CMK (cell line): ENCODE results near the gene SURF4.
"Not testable (repeated sequence)": the region's sequence is repeated elsewhere in the genome, so short reads cannot be mapped to it uniquely, and the experiment has no call there.

Experiments
- DNase-seq: peaks from one replicate; pipeline ENCODE4 v3.0.0-alpha.2; 2010; ENCODE audit warnings: low read depth

Gene SURF4

DNA sequence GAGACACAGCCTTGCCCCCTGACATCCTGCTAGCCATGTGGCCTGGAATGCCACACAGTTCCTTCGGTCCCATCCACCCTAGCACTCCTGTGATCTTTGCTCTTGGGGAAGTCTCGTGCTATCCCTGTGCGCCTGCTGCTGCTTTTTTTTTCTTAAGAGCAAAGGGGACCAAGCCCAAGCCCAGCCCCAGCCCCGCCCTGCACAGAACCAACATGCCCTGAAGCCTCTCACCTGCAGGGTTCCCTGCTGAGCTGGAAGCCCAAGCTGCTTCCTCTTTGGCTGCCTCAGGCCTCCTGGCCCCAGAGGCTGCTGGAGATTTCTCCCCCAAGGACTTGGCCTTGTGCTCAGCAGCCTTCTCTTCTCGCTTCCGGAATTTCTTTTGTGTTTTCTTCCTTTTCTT, 41.7 kb downstream of the SURF4 start:
- no peak for DNase-seq

- no peak for DNase-seq
Observed at GRCh38 chr9:133333566-133333965, 42.3 kb downstream of the SURF4 start.

DNA sequence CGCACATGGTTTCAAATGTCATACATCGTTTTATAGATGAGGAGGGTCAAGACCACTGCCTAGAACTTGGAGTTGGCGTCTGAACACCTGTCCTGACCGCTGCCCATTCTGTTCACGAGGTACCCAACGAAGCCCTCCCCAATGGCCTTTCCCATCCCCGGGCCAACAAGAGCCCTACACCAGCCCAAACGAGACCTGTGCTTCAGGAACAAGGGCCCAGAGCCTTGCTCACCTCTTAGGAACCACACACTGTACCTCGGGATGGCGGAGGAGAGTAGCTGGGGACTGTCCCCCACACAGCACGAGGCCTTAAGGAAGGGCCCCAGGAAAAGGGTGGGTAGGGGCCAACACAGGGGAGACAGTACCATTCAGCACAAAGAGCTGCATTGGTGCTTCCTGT, 42.8 kb downstream of the SURF4 start:
- DNase-seq, result no peak

- no peak for DNase-seq
Observed at GRCh38 chr9:133332381-133332730, 43.5 kb downstream of the SURF4 start.

DNA sequence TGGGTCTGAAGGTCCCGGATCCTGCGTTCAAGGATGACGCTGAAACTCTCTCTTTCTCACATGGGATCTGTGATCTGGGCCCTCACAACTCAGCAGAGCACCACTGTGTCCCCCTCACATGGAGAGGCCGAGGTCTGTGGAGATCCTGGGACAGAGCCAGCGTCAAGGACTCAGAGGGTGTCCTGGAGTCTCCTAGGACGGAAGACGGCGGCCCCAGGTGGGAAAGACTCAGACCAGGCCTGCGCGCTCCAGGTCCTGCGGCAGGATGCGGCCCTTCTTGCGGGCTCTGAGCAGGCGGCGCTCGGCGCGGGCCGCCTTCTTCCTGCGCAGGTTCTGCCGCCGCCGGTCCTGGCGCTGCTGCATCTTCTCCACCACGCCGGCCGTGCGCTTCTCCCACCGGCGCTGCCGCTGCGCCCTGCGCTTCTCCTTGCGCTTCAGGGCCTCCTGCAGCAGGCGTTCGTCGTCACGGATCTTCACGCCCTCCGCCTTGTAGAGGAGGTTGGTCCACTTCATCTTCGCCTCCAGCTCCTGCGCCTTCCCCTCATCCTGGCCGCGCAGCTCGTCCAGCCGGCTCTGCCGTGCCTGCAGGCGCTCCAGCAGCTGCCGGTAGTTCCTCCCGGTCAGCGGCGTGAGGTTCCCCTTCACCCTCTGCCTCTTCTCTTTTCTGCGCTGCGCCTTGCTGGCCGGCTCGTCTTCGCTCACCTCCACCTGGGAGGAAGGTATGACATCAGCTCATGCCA, 44.0 kb downstream of the SURF4 start:
- no peak for DNase-seq

DNA sequence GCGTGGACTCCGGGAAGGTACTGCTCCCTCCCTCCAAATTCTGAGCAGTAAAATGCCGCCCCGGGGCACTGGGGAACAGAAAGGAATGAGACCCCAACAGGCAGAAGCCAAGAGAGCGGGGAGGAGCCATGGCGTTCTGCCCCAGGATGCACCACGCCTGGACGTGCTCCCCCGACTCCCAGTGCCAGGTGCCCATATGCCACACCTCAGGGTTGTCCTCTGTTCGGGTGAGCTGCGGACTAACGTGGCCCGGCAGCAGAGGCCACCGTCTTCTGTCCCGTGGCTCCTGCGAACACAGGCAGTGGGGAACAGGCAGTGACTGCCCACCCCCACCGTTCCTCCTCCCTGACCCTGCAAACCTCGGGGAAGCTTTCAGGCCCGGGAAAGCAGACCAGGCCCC, 44.6 kb downstream of the SURF4 start:
- no peak for DNase-seq

GRCh38 chr9:133329306-133330156, 46.3 kb downstream of the SURF4 start:
- DNase-seq, result not testable (repeated sequence)

GRCh38 chr9:133327834-133328484, 47.9 kb downstream of the SURF4 start:
- DNase-seq, result no peak

- DNase-seq, result not testable (repeated sequence)
Observed at GRCh38 chr9:133327021-133327420, 48.8 kb downstream of the SURF4 start.

DNA sequence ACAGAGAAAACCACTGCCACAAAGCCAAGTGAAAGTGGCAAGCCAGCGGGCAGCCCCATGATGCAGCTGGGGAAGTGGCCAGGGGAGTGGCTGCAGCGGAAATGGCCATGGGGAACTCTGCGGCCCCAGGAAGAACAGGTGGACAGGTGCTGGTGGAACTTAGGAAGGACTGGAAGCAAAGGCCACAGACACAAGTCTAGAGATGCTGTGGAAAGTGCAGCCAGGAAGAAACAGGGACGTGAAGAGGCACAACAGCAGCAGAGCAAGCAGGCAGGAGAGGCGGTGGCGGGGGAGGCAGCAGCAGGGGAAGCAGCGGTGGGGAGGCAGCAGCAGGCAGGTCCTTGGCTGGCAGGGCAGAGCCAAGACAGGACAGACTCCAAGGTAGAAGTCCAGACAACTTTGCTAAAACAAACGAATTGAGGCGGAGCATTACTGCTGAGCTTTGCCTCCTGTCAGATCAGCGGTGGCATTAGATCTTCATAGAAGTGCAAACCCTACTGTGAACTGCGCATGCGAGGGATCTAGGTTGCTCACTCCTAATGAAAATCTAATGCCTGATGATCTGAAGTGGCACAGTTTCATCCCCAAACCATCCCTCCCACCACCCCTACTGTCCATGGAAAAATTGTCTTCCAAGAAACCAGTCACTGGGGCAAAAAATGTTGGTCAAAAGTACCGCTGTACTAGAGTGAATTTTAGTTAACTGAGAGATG, 51.7 kb downstream of the SURF4 start:
- DNase-seq, result no peak

- DNase-seq, result no peak
Observed at GRCh38 chr9:133323211-133323610, 52.6 kb downstream of the SURF4 start.

DNA sequence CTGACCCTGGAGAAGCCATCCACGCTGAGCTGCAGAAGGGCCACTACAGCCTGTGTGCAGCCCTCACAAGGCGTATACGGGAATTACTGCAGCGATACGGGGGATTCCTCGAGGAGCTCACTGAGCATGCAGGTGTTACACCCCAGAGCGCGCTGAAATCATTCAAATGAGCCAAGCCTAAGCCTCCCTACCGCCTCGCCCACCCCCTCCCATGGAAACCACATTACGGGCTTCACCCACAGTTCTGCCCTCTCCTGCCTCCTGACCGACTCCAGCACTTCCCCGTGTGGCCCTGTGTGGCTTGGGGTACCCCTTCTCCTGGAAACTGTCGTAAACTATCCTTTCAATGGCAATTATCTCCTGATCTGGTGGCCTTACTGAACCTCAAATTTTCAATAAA, 53.2 kb downstream of the SURF4 start:
- DNase-seq, result no peak

DNA sequence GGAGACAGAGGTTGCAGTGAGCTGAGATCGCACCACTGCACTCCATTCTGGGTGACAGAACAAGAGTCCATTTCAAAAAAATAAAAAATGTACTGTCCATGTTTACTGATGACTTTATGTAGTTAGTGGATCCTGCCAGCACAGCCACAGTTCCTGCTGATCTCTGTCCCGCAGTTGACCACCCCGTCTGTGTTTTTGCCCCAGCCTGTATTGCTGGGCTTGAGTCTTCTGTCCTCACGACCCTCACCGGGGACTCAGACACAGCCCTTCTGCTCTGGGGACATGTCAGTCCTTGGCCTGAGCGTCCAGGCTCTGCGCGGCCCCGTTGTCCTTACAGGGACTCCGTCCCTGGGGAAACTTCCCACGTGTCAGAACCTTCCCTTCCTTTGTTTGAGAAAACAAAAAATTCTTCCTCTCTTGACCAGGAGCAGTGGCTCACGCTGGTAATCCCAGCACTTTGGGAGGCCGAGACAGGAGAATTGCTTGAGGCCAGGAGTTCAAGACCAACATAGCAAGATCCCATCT, 54.4 kb downstream of the SURF4 start:
- no peak for DNase-seq

DNA sequence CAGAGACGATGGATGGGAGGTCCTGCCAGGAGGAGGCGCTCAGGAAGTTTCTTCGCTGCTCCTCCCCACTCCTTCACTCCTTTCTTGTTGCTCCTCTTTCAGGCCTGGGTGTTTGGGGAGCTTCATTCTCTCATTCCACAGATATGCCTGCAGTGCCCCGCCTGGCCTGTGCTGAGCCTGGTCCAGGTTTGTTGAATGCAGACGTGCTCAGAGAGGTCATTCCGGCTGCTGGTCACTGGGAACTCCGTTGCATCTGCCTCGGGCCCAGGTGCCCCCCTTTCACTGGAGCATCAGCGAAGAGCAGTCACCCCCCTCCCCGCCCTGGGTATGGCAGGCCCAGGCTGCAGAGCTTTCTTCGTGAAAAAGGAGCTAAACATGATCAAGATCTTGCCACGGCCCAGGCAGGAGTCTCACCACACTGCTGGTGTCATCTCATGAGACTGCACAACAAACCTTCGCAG, 55.4 kb downstream of the SURF4 start:
- DNase-seq, result no peak

DNA sequence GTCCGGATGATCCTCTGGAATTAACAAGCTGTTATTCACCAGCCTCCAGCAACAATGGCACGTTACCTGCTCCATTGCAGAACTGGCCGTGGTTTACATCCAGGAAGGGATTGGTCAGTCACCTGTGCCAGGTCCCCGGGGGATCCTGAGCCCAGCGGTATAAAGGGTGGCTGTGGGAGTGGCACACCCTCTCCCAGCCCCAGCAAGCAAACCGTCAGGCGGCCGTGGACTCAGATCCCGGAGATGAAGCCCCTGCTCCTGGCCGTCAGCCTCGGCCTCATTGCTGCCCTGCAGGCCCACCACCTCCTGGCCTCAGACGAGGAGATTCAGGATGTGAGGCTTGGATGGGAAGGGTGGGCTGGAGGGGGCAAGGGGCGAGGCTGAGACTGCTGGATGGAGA, 58.3 kb downstream of the SURF4 start:
- not testable (repeated sequence) for DNase-seq

DNA sequence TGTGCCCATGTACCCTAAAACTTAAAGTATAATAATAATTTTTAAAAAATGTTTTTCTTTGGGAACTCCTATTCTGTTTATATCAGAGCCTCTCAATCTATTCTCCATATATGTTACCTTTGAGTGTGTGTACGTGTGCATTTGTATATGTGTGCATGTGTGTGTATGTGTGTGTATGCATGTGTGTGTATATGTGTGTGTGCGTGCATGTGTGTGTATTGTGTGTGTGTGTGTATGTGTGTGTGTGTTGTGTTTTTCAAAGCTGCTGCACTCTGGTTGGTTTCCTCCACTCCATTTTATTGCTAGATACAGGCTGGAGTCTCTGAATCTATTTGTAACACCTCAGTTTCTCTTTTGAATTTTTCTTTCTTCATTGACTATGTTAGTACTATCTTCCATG, 59.9 kb downstream of the SURF4 start:
- DNase-seq, result no peak
